Astrocyte (in vitro differentiated cells and primary cell): ENCODE results near the gene DYSF.

Experiments
- EZH2 ChIP-seq: IDR thresholded peaks from 2 replicates; pipeline ENCODE4 v1.6.1; 2012; ENCODE audit warnings: mild to moderate bottlenecking, low read length, inconsistent platforms; ENCODE audit not compliant: insufficient read depth
- TF ChIP-seq, protein P1 (sequence below): IDR thresholded peaks from 2 replicates; pipeline ENCODE4 v1.5.1; 2011; ENCODE audit warnings: low read depth, mild to moderate bottlenecking, inconsistent platforms, low read length, moderate library complexity; ENCODE audit not compliant: insufficient read depth

GRCh38 chr2:71531522-71532047 is 78.2 kb downstream of the DYSF start:
- TF ChIP-seq, protein P1, sequence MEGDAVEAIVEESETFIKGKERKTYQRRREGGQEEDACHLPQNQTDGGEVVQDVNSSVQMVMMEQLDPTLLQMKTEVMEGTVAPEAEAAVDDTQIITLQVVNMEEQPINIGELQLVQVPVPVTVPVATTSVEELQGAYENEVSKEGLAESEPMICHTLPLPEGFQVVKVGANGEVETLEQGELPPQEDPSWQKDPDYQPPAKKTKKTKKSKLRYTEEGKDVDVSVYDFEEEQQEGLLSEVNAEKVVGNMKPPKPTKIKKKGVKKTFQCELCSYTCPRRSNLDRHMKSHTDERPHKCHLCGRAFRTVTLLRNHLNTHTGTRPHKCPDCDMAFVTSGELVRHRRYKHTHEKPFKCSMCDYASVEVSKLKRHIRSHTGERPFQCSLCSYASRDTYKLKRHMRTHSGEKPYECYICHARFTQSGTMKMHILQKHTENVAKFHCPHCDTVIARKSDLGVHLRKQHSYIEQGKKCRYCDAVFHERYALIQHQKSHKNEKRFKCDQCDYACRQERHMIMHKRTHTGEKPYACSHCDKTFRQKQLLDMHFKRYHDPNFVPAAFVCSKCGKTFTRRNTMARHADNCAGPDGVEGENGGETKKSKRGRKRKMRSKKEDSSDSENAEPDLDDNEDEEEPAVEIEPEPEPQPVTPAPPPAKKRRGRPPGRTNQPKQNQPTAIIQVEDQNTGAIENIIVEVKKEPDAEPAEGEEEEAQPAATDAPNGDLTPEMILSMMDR: no peak
- no peak for TF ChIP-seq EZH2
